Activated CD8-positive, alpha-beta T cell treated with anti-CD3 and anti-CD28 coated beads for 36 hours (primary cell): ENCODE data around the gene OPRM1. TPM values are rescaled to one million over a fixed set of nuclear protein-coding genes. Genes with fewer than 3 reads are reported as not detected.

Experiments
- ATAC-seq: fragments of 200-7000 bp; cut with Tn5 transposase; one replicate; pipeline ENCODE4 v1.10.0; 2021; ENCODE audit warnings: mild to moderate bottlenecking, moderate library complexity
- CTCF ChIA-PET: fragments of 350-600 bp; sonication (Branson Sonifier 250); formaldehyde crosslinking; loops from one replicate; lab custom pipeline; 2021; ENCODE audit warnings: antibody characterized with exemption; lab: Charles Lee
- POLR2A ChIA-PET: fragments of 350-600 bp; sonication (Branson Sonifier 250); formaldehyde crosslinking; loops from one replicate; lab custom pipeline; 2021; ENCODE audit warnings: antibody characterized with exemption; lab: Charles Lee
- DNase-seq: peaks from one replicate; pipeline ENCODE4 v3.0.0-alpha.2; 2020
- H3K27ac Mint-ChIP-seq: one replicate; pipeline ENCODE4 v1.8.0; 2021; ENCODE audit warnings: mild to moderate bottlenecking, mixed read lengths
- H3K27me3 Mint-ChIP-seq: one replicate; pipeline ENCODE4 v1.8.0; 2021; ENCODE audit warnings: mixed read lengths
- H3K36me3 Mint-ChIP-seq: one replicate; pipeline ENCODE4 v1.8.0; 2021; ENCODE audit warnings: low read depth, mixed read lengths
- H3K4me1 Mint-ChIP-seq: one replicate; pipeline ENCODE4 v1.8.0; 2021; ENCODE audit warnings: low read depth, mixed read lengths
- H3K4me3 Mint-ChIP-seq: one replicate; pipeline ENCODE4 v1.8.0; 2021; ENCODE audit warnings: mild to moderate bottlenecking, moderate library complexity, mixed read lengths
- H3K9me3 Mint-ChIP-seq: one replicate; pipeline ENCODE4 v1.8.0; 2021; ENCODE audit warnings: mixed read lengths
- intact Hi-C: fragments of 100-400 bp; cut with micrococcal nuclease; formaldehyde crosslinking; loops from one replicate; pipeline ENCODE4 v1.10.0; 2022
- total RNA-seq, 2 experiments: library from RNA; stranded (reverse); gene quantifications; one replicate each; pipeline ENCODE4 v1.2.3, GENCODE V29; 2021
- TF ChIP-seq, protein P1 (sequence below): fragments of 200-600 bp; IDR thresholded peaks from one replicate; pipeline ENCODE4 v1.8.0; 2022; ENCODE audit warnings: antibody characterized with exemption, mild to moderate bottlenecking

OPRM1 gene
- total RNA-seq, 2 experiments from 2014 or later, result not detected

GRCh38 chr6:154210678-154211077, 171.6 kb downstream of the OPRM1 start:
- H3K4me3 Mint-ChIP-seq, result no peak overlapping the region
- TF ChIP-seq, protein P1, sequence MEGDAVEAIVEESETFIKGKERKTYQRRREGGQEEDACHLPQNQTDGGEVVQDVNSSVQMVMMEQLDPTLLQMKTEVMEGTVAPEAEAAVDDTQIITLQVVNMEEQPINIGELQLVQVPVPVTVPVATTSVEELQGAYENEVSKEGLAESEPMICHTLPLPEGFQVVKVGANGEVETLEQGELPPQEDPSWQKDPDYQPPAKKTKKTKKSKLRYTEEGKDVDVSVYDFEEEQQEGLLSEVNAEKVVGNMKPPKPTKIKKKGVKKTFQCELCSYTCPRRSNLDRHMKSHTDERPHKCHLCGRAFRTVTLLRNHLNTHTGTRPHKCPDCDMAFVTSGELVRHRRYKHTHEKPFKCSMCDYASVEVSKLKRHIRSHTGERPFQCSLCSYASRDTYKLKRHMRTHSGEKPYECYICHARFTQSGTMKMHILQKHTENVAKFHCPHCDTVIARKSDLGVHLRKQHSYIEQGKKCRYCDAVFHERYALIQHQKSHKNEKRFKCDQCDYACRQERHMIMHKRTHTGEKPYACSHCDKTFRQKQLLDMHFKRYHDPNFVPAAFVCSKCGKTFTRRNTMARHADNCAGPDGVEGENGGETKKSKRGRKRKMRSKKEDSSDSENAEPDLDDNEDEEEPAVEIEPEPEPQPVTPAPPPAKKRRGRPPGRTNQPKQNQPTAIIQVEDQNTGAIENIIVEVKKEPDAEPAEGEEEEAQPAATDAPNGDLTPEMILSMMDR, result no peak
- intact Hi-C loops, result no loop called here
- H3K27ac Mint-ChIP-seq, result no peak overlapping the region
- ChIA-PET CTCF (interaction anchor here (1.3 to 2.2 kb wide), 2 partner anchors 14 to 56 kb away, joined by 4 to 8 read pairs; no protein-coding TSS in a partner anchor), POLR2A (interaction anchor here (1.0 kb wide), 1 partner anchor 13 kb away, joined by 4 read pairs; no protein-coding TSS in a partner anchor)
- ATAC-seq (no peak), DNase-seq (no peak)
- H3K36me3 Mint-ChIP-seq, result peaks cover 62% of the 10 kb centered on the region
- no peaks in the 10 kb centered on the region for H3K9me3 Mint-ChIP-seq
- peaks cover 45% of the 10 kb centered on the region for H3K4me1 Mint-ChIP-seq
- H3K27me3 Mint-ChIP-seq, result no peaks in the 10 kb centered on the region

DNA sequence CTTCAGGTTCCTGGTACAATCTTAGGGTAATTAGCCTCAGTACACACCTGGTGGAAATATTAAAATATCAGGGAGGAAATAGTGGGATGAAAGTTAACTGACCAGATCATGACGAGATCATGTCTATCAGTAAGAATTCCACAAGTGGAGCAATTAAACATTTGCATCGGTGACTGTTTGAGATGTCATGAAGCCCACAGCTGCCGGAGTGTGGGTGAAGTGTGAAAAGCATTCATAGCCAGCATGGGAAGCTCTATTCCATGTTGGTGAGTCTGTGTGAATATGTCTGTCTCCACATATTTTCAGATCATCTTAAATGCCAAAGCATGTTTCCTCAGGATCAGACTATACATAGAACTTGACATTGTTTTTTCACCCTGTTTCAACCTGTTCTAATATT, 174.7 kb downstream of the OPRM1 start:
- H3K4me1 Mint-ChIP-seq, result peaks cover 55% of the 10 kb centered on the region
- ATAC-seq (no peak), DNase-seq (no peak)
- H3K9me3 Mint-ChIP-seq, result no peaks in the 10 kb centered on the region
- no peaks in the 10 kb centered on the region for H3K27me3 Mint-ChIP-seq
- POLR2A ChIA-PET, result no interaction called here
- H3K4me3 Mint-ChIP-seq, result no peak overlapping the region
- TF ChIP-seq, protein P1, result no peak
- no peak overlapping the region for H3K27ac Mint-ChIP-seq
- peaks cover 48% of the 10 kb centered on the region for H3K36me3 Mint-ChIP-seq
- CTCF ChIA-PET, result interaction anchor here (1.2 to 1.7 kb wide), 2 partner anchors 10 to 63 kb away, joined by 4 read pairs; no protein-coding TSS in a partner anchor
- intact Hi-C loops, result no loop called here

- TF ChIP-seq, protein P1, result no peak
- Mint-ChIP-seq H3K9me3 (no peaks in the 10 kb centered on the region), H3K27me3 (no peaks in the 10 kb centered on the region), H3K4me1 (peaks cover 79% of the 10 kb centered on the region), H3K36me3 (peaks cover 44% of the 10 kb centered on the region), H3K4me3 (no peak overlapping the region), H3K27ac (peak overlapping the region; percentile 75)
- POLR2A ChIA-PET, result no interaction called here
- CTCF ChIA-PET, result interaction anchor here (1.5 kb wide), 1 partner anchor 59 kb away, joined by 8 read pairs; no protein-coding TSS in a partner anchor
- DNase-seq, result peak; percentile 53
- peak; percentile 82 for ATAC-seq
- intact Hi-C loops, result no loop called here
These were observed 179.3 kb downstream of the OPRM1 start for GRCh38 chr6:154218301-154218700.

DNA sequence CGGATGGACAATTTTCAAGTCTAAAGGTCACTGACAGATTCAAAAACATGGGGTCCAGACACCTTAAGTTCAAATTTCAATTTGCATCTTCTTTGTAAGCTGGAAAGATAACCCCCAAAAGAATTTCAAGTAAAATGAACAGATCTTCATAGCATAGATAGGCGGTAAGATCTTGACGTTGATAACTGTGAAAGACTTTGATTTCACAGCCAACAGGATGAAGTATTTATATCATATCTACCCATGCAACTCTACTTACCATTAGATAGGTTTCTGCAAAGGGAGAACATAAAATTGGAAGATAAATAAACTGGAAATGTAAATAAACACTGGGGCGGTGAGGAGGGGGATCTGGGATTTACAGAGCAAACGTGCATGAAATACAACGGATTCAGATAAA, 179.7 kb downstream of the OPRM1 start:
- peak overlapping the region; percentile 71 for H3K27ac Mint-ChIP-seq
- ATAC-seq, result no peak
- TF ChIP-seq, protein P1, result no peak
- H3K9me3 Mint-ChIP-seq, result no peaks in the 10 kb centered on the region
- H3K36me3 Mint-ChIP-seq, result peaks cover 44% of the 10 kb centered on the region
- no peaks in the 10 kb centered on the region for H3K27me3 Mint-ChIP-seq
- intact Hi-C loops, result no loop called here
- CTCF ChIA-PET, result interaction anchor here (0.9 to 1.8 kb wide), 2 partner anchors 13 to 59 kb away, joined by 4 to 11 read pairs; no protein-coding TSS in a partner anchor
- DNase-seq, result no peak
- H3K4me3 Mint-ChIP-seq, result peak overlapping the region; percentile 9
- POLR2A ChIA-PET, result interaction anchor here (0.5 to 1.6 kb wide), 2 partner anchors 14 to 52 kb away, joined by 3 read pairs; no protein-coding TSS in a partner anchor
- H3K4me1 Mint-ChIP-seq, result peaks cover 79% of the 10 kb centered on the region

- Mint-ChIP-seq H3K4me1 (peaks cover 79% of the 10 kb centered on the region), H3K4me3 (peak overlapping the region; percentile 9), H3K27ac (peak overlapping the region; percentile 71), H3K27me3 (no peaks in the 10 kb centered on the region), H3K9me3 (no peaks in the 10 kb centered on the region), H3K36me3 (peaks cover 43% of the 10 kb centered on the region)
- TF ChIP-seq, protein P1, result no peak
- no peak for DNase-seq
- intact Hi-C loops, result no loop called here
- ChIA-PET POLR2A (interaction anchor here (0.5 to 1.6 kb wide), 3 partner anchors 13 to 52 kb away, joined by 3 read pairs; no protein-coding TSS in a partner anchor), CTCF (interaction anchor here (0.9 to 1.8 kb wide), 3 partner anchors 13 to 58 kb away, joined by 4 to 11 read pairs (median 5); no protein-coding TSS in a partner anchor)
- ATAC-seq, result no peak
These were observed 180.2 kb downstream of the OPRM1 start for GRCh38 chr6:154219250-154219649.
